HG03520 (cell line): ENCODE results near the gene SLC25A11.

Source experiments
- ATAC-seq: cut with Tn5 transposase; IDR thresholded peaks from one replicate; pipeline ENCODE4 v1.9.1; 2021; ENCODE audit warnings: mild to moderate bottlenecking, moderate library complexity; ENCODE audit not compliant: unreplicated experiment

The SLC25A11 gene

GRCh38 chr17:4966844-4967538 is 27.1 kb upstream of the SLC25A11 start:
- peak; percentile 71 for ATAC-seq

DNA sequence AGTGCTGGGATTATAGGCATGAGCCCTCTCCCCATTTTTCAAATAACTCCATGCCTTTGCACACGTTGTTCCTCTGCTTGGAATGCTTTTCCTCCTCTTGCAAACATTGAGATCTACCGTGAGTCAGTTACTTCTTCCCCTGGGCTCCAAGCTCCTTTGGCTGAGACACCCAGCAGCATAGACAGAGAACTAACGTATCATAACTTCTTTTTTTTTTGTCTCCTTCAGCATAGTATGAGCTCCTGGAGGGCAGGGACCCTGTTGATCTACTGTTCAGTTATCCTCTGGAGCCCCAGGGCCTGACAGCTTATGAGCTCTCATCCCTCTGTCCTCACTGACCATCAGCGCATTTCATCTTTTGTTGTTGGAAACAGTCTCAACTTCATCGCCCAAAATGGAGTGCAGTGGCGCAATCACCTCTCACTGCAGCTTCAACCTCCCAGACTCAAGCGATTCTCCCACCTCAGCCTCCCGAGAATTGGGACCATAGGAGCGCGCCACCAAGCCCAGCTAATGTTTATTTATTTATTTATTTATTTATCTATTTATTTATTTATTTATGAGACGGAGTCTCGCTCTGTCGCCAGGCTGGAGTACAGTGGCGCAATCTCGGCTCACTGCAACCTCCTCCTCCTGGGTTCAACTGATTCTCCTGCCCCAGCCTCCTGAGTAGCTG is 25.6 kb upstream of the SLC25A11 start:
- no peak for ATAC-seq

GRCh38 chr17:4960279-4960922 is 20.6 kb upstream of the SLC25A11 start:
- ATAC-seq: no peak

- ATAC-seq: no peak
Measured at GRCh38 chr17:4959261-4959965, 19.6 kb upstream of the SLC25A11 start.

- ATAC-seq: no peak
Measured at GRCh38 chr17:4958102-4958501, 18.3 kb upstream of the SLC25A11 start.

DNA sequence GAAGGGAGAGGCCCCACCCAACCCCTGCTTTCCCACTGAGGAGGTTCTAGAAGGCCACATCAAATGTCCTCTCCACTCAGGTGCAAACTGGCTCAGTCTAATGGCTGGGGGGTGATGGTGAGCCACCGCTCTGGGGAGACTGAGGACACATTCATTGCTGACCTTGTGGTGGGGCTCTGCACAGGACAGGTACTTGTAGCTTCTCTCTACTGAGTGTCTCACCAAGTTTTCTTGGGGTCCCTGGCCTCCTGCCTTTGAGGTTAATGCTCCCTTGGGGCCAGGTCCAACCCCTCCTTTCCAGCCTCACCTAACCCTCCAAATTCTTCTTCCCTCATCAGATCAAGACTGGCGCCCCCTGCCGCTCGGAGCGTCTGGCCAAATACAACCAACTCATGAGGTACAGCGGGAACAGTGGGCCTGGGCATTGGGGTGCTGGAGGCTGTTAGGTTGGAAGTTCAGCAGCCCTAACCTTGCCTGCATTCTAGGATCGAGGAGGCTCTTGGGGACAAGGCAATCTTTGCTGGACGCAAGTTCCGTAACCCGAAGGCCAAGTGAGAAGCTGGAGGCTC is 16.7 kb upstream of the SLC25A11 start:
- no peak for ATAC-seq

DNA sequence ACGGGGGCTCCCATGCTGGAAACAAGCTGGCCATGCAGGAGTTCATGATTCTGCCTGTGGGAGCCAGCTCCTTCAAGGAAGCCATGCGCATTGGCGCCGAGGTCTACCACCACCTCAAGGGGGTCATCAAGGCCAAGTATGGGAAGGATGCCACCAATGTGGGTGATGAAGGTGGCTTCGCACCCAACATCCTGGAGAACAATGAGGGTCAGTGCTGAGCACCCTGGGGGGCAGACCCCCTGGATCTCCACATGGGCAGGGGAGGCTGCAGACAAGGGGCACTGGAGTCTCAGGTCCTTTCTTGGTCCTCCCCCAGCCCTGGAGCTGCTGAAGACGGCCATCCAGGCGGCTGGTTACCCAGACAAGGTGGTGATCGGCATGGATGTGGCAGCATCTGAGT is 15.2 kb upstream of the SLC25A11 start:
- ATAC-seq: no peak

DNA sequence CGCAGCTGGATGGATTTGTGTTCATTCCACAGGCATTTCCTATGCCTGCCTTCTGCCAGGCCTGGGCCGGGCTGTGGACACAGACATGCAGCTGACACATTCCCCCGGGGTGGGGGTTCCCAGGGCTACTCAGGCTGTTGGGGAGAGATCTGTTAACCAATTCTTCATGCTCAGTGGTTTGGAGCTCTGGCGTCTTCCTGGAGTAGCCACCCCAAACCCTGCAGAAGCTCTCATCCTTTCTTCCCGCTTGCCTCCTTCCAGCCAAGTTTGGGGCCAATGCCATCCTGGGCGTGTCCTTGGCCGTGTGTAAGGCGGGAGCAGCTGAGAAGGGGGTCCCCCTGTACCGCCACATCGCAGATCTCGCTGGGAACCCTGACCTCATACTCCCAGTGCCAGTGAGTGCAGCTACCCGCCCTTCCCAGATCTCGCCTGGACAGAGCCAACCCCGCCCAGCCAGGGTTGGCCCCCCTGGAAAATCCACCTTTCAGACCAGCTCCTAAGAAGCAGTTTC is 13.7 kb upstream of the SLC25A11 start:
- ATAC-seq: no peak

GRCh38 chr17:4951486-4951885 is 11.6 kb upstream of the SLC25A11 start:
- ATAC-seq: no peak

DNA sequence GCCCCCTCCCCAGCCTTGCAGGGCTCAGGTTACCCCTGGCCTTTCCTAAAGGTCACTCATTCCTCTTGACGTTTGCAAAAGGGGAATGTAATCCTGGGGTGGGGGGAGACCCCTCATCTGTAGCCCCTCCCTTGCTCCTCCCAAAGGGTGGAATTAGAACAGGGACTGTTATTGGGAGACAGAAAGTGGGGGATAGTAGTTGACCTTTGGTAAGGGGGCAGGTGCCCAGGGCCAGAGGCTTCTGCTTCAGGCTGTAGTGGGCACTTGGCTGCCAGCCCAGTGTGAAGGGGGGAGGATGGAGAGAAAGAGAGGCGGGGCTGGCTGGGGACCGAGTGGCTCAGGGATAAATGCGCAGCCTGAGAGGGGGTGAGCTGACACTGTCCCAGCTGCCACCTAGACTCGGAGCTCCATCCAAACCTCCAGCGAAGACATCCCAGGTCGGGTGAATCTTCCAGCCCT is 10.9 kb upstream of the SLC25A11 start, which contains the start of gene ENO3:
TSS of gene ENO3 (plus strand) at position 374 of the 459 bp plus-strand sequence. CDS start 711 bp downstream, outside the sequence.
- ATAC-seq: no peak

GRCh38 chr17:4950075-4950745 is 10.4 kb upstream of the SLC25A11 start:
- no peak for ATAC-seq

- ATAC-seq: peak; percentile 32
Measured at GRCh38 chr17:4949321-4950074, 9.7 kb upstream of the SLC25A11 start.

GRCh38 chr17:4948931-4949320 is 9.1 kb upstream of the SLC25A11 start:
- peak; percentile 33 for ATAC-seq

DNA sequence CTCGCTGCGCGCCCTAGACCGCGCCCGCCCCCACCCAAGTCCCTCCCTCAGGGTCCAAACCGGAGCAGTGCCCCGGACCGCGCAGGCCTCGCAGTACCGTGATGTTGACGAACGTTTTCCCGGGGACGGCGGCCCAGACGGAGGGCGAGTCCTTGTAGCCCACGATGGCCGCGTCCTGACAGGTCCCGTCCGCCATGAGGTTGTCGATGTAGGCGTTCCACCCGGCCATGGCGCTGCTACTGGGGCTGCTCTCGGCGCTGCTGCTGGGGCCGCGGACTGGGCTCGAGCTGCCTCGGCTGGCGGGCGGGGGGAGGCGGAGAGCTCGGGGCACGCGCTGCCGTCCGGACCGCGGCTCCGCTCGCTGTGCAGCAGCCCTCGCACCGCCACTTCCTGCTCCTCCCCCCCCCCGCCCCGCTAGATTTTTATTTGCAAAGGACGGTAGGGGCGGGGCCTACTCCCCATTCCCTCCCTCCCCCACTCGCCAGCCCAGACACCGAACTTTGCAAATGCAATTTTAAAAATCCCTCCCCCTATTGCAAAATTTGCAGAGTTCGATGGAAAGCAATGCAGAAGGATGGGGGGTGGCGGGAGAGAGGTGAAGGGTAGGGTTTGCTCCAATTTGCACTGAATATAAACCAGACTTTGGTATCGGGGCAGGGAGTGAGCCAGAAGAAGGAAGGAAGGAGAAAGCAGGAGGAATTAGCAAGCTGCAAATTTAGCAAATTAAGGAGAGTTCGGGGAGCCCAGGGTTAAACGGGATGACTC is 8.5 kb upstream of the SLC25A11 start, which contains the start of gene PFN1:
TSS of gene PFN1 (minus strand) at position 365 of the 765 bp plus-strand sequence. CDS start at position 229, 136 bp downstream.
- no peak for ATAC-seq

DNA sequence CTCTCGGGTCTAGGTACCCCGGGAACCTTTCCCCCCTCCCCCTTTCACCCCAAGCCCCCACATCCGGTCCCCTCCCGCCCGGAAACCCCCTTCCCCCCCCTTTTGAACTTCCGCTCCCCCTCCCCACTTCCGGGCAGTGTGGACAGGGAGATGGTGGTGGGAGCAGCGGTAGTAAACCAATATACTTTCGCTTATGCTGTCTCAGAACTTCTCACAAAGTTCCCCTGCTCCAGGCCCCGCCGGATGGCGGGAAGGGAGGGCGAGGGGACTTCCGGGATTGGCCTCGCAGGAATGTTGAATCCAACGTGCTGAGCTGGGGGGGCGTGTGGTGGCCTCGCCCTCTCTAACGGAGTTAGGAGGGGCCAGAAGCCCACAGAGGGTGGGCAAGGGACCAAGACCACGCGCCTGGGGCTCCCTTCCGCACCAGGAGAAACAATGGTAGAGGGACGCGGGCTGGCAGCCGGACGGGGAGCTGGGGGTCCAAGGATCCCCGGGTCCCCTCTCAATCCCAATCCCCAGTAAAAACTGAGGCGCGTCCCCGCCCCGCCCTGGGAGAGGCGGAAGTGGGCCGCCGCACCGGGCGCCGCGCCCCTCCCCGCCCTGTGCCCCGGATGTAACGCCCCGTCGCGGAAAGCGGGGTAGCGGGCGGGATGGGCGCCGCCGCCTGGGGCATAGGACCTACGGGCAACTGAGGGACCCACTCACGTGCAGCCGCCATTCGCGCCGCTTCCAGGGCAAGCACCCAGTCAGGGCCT is 7.7 kb upstream of the SLC25A11 start:
- ATAC-seq: no peak

GRCh38 chr17:4947010-4947410 is 7.2 kb upstream of the SLC25A11 start:
- ATAC-seq: no peak

DNA sequence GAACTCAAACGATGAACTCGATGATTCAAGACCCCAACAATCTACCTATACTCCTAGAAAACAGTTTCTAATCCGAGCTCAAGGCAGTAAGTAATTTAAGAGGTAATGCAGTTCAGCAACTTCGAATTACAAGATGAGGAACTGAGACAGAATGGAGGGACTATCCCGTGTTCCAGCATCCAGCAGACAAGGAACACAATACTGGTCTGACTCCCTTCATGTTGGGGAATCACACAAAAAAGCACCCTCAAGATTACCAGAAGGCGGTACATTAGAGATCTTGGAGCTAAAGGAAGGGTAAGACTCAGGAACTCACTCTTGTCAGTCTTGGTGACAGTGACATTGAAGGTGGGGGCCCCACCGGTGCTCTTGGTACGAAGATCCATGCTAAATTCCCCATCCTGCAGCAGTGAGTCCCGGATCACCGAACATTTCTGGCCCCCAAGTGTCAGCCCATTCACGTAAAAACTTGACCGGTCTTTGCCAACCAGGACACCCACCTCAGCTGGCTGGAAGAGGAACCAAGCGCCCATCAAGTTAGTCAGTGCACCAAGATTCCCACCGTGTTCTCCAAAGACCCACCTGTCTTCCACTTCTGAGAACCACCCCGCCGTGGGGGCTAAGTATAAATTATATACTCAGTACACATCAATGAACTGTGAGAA is 6.6 kb upstream of the SLC25A11 start:
- ATAC-seq: no peak
